NCI-H345 treated with DMSO at 0.1 percent for 48 hours (cell line): Measurements from ENCODE around the gene ACO2.
"Not testable (repeated sequence)": the region's sequence is repeated elsewhere in the genome, so short reads cannot be mapped to it uniquely, and the experiment has no call there.

ENCODE experiments used
- DNase-seq: peaks from one replicate; lab custom pipeline; 2025; ENCODE audit not compliant: unreplicated experiment; lab: John Stamatoyannopoulos, UW

The ACO2 gene

DNA sequence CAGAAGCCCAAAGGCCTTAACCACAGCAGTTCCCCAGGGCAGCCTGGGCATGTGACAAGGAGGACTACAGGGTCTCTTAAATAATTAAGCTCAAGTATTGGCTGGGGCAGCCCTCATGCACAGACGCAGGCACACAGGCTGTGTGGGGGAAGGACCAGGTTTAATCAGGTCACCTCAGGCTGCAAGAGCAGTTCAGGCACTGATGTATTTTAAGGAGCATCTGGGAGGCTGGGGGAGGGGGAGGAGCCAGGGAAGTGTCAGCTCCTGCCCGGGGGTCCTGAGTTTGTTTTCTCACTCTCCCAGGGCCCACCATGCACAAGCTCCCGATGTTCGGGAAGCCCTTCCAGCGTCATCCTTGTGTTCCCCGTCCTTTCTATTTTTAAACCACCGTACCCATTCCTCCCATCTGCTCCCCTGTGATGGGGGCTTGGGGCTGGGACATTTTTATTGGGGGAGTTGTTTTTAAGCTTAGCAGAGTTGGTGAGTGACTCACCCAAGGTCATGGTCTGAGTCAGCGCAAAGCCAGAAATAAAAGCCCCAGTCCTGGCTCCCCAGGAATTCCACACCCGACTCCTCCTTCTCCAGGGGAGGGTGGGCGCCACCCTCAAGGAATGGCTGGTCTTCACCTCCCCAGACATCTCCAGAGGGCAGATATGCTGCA, 94.3 kb downstream of the ACO2 start:
- DNase-seq = no peak

DNA sequence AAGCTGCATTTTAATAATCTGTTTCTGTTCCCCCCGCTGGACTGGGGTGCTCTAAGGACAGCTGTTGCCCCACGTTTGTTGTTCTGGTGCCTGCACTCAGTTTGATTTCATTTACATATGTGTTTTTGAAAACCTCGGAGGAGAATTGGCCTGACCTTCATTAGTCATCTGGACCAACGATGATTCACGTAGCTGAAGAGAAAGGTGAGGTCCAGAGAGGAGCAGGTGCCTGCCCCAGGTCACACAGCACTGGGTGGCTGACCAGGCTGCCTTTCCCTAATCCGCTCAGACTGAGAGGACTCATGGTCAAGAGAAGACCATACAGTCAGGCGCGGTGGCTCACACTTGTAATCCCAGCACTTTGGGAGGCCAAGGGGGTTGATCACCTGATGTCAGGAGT, 95.6 kb downstream of the ACO2 start:
- no peak for DNase-seq

DNA sequence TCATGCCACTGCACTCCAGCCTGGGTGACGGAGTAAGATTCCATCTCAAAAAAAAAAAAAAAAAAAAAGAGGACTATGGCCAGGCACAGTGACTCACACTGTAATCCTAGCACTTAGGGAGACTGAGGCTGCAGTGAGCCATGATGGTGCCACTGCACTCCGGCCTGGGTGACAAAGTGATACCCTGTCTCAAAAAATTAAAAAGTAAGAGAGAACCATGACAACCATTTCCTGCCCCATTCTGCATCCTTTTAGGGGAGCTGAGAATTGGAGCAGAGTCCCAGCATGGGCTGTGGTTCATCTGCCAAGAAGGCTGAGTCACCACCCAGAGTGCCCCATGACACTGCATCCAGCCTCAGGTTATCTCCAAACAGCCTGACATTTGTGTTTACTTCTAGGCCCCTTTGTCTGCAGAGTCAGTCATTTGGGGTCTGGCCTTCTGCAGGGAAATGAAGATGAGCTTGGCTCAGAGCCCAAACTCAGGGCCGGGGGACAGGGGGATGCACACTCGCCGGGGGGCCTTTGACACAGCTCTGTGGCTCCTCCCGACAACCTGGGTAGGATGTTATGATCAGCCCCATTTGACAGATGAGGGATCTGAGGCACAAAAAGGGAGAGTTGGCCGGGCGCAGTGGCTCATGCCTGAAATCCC, 96.6 kb downstream of the ACO2 start:
- no peak for DNase-seq

DNA sequence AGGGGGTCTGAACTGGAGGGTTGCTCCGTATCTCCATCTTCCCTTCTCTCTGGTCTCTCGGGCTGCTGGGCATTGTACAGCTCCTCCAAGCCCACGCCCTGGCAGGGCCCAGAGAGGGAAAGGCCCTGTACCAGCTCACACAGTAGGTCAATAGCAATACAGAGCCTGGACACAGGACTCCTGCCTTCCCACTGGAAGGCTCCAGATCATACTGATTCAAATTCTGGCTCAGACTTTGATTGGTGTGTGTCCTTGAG, 98.5 kb downstream of the ACO2 start:
- no peak for DNase-seq

DNA sequence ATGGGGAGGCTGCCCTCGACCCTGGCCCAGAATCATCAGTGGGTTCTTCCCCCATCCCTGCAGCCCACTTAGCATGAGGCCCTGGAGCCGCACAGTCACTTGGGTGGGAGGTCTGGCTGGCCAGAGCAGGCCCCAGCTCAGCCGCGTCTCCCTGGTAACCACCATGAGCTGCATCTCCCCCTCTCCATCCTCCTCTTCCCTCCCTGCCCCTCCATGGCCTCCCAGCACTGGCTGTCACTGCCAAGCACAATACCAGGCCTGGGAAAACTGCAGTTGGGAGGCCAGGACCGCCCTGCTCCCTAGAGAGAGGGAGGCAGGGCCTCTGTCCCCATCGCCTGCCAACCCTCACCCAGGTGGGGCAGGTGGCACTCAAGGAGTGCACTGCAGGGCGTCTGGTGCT, 99.9 kb downstream of the ACO2 start:
- DNase-seq = no peak

DNA sequence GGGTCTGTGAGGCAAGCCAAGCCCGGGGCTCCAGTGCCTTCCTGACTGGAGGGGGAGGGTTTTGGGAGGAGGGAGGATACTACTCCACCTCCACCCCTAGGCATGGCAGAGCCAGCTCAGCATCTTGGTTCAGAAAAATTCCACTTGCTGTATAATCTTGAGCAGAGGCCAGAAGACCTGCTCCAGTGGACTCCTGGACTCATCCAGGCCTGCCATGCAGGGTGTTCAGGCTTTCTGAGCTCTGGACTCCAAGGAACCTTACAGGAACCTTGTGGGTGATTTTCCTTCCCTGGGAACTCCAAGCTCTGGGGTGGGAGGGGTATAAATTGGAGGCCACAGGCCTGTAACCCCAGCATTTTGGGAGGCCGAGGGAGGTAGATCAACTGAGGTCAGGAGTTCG, 101.3 kb downstream of the ACO2 start:
- no peak for DNase-seq

DNA sequence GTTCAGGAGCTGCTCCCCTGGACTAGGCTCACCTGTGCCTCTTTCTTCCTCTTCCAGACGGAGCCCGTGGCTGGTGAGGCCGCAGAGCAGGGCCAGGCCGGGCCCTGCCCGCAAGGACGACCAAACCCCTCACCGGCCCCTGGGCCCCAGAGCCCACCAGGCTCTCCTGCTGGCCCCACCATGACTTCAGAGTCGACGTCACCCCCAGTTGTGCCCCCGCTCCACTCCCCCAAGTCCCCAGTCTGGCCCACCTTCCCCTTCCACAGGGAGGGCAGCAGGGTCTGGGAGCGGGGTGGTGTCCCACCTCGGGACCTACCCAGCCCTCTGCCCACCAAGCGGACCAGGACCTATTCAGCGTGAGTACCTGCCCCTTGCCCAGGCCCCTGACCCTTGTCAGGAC, 102.9 kb downstream of the ACO2 start:
- DNase-seq = no peak

DNA sequence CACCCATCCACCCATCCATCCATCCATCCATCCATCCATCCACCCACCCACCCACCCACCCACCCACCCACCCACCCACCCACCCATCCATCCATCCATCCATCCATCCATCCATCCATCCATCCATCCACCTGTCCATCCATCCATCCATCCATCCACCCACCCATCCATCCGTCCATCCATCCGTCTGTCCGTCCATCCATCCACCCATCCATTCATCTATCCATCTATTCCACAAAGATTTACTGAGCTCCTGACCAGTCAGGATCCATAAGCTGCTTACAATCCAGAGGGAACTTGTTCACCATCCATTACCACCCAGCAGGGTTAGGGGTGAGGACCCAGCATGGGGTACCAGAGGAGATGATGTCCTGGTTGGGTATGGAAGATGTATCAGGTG, 103.4 kb downstream of the ACO2 start:
- not testable (repeated sequence) for DNase-seq

DNA sequence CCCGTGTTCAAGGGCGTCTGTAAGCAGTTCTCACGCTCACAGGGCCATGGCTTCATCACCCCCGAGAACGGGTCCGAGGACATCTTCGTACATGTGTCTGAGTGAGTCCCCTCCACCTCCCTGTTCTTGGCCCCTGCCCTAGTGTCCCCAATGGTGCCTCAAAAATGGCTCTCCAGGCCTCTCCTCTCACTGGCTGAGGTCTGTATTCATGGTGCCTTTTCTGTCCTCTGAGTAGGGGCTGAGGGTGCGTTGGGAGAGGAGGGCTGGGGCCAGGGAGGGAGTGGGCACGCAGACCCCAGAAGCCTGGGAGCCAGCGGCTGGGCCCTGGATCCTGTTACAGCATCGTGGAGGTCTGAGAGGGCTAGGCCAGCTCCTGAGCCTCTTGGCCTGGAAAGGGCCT, 104.8 kb downstream of the ACO2 start:
- DNase-seq = no peak

DNA sequence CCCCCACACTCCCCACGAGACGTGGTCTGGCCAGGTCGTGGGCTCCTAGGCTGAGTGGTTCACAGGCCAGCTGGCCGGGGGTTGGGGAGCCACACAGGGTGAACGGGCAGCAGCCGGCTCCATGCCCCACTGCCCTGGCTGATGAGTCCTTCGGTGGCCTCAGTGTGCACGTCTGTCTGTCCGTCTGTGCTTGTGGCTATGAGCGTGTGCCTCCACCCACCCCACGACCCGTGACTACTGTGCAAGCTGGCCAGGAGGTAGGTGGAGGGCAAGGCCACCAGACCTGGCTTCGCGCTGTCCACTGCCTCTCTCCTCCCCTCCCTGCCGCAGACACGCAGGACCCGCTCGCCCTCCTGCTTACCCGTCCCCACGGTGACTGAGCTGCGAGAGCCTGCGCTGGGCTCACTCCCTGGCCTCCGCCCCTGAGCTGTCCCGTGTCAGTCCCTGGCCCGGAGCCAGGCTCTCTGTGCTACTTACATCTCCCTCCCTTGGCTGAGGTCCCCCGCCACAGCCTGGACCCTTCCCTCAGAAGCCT, 106.0 kb downstream of the ACO2 start:
- no peak for DNase-seq

DNA sequence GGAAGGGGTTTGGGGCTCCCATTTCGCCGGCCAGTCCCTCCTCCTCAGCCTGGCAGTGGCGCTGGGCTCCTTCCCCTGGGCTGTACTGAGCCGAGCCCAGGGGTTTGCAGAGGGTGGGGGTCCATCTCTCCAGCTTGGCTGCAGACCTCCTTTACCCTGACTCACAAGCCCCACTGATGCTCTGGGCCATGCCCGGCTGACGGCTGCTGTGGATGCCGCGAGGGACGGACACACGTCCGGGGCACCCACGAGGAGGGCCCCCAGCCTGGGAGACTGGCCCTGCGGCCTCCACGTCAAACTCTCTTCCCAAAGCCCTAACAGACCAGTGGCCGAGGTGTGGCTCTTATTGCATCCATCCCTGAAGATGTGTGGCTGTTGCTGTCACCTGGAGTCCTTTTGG, 106.6 kb downstream of the ACO2 start:
- no peak for DNase-seq

DNA sequence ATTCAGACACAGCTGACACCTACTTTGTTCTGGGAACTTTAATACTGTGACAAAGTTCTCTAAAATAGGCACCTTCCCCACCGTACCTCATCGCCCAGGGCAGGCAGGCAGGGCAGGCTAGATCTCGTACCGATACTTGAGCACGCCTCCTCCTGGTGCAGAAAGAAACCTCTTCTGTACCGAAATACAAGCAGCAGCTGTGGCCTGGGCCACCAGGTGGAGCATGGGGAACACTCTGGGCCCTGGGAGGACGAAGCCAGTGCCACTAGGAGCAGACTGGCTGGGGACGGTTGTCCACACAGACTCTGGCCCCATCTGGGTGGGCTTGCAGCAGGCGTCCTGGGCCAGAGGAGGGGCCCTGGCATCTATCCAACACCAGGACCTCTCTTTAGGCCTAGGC, 108.0 kb downstream of the ACO2 start:
- no peak for DNase-seq

DNA sequence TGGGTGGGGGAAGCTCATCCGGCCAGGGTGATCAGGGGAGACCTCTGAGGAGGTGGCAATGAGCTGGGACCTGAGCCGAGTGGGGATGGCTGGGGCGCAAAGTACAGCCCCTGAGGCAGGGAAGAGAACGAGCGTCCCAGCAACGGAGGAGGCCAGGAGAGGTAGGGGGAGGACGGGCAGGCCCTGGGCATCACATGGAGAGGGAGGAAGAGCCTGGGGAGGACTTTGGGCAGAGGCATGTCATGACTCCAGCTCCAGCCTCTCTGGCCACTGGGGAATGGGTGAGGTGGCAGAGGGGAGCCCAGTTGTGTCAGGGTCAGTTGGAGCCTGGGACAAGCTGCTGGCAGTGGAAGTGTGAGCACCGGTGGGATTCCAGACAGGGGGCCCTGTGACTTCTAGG, 109.2 kb downstream of the ACO2 start:
- no peak for DNase-seq
